ENCODE data around the gene MCTP2. TPM values are rescaled to one million over a fixed set of nuclear protein-coding genes. Genes with fewer than 3 reads are reported as not detected.

MCTP2 gene
- total and polyA plus RNA-seq, 2 of the 13 experiments (the other 11 are each of a cell fraction or from before 2014, with no cell fraction given), result 5.1 to 8.6 TPM

DNA sequence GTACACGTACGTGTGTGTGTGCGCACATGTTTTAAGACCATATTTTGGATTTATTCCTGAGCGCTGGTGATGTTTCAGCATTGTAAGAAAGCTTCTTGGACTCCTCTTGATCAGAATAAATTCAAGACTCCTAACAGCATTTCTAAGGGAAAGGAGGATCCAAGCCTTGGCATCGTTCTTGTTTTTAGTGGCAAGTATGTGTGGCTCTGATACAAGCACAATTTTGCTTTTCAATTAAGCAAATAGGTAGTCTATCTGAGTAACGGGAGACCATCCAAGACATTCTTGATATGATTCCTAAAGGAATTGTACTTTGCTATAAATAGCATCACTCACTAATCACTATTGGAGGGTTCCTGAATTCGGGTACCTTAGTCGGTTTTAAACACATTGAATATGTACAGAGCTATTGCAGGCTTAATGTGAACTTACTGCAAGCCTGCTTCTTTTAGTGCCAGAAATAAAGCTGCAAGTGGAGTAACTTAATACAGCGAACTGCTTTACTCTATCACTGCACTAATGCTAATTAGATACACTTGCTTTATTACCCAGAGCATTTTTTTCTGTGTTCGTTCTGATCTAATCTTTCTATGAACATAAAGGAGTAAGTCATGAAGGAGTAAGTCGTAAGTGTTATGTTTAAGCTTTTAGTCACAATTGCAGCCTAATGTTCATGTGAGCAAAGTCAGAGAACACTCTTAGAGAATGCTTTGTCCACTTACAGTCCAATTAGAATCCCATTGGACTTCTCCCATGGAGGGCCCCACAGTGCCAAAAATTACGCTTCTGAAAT is 186.3 kb downstream of the MCTP2 start:
- Histone ChIP-seq H3K36me3 (replicated peaks in 1 of 2; ENCODE audit: control insufficient read depth in 1 of 2, insufficient read depth in 2 of 2, low read length in 2 of 2) (no peaks in the 10 kb centered on the region), H3K4me1 (ENCODE audit: insufficient read depth, low read length) (no peaks in the 10 kb centered on the region), H3K79me2 (ENCODE audit: insufficient read depth, low read length) (no peaks in the 10 kb centered on the region), H2AFZ (ENCODE audit: low read length) (no peak overlapping the region), H3K27ac (ENCODE audit: extremely low read length, insufficient read depth, low read length) (no peak overlapping the region), H3K9ac (ENCODE audit: insufficient read depth, low read depth, low read length) (no peak overlapping the region), H3K4me3 (replicated peaks in 1 of 3; ENCODE audit: insufficient read depth in 1 of 3, low read depth in 2 of 3, low read length in 3 of 3) (no peak overlapping the region), H4K20me1 (ENCODE audit: insufficient read depth, low read length) (no peaks in the 10 kb centered on the region), H3K27me3 (ENCODE audit: control insufficient read depth in 1 of 2, insufficient read depth in 2 of 2, low read length in 2 of 2) (no peaks in the 10 kb centered on the region), H3K4me2 (ENCODE audit: low read depth, low read length) (no peak overlapping the region), H3K9me3 (ENCODE audit: low read length) (no peaks in the 10 kb centered on the region)
- FAIRE-seq (no peak), ATAC-seq (no peak), DNase-seq (ENCODE audit: low spot score) (no peak)
- intact Hi-C loops (cut with micrococcal nuclease; ENCODE audit: unreplicated experiment), result no loop called here
- no TSS peak for BruUV-seq (replicated peaks)
- WGBS (ENCODE audit: low lambda C conversion rate), result 57% methylated on average over 12 of the region's 12 CpGs
- in situ Hi-C loops (cut with HindIII; ENCODE audit: extremely low pct_ligation_motif_present, low pct_unique_long_range_greater_than_20kb), result no loop called here
- ChIA-PET CTCF (ENCODE audit: low intra/inter-chr PET ratio, low total read pairs) (no interaction called here), POLR2A (no interaction called here)
- TF ChIP-seq ZNF543 (CRISPR knock-in tag; IDR thresholded peaks at IDR 0.05), result no peak
- no peak for TF ChIP-seq ZSCAN30 (CRISPR knock-in tag; IDR thresholded peaks at IDR 0.05)
- TF ChIP-seq ATM (IDR thresholded peaks at IDR 0.05; ENCODE audit: borderline replicate concordance), result no peak
- TF ChIP-seq BRCA1 (CRISPR knock-in tag; IDR thresholded peaks at IDR 0.05), result no peak
- TF ChIP-seq NFIC (IDR thresholded peaks at IDR 0.05; ENCODE audit: low read length), result no peak
- no peak for TF ChIP-seq HNRNPUL1 (IDR thresholded peaks at IDR 0.05; ENCODE audit: low read depth, low read length)
- TF ChIP-seq IRX3 (CRISPR knock-in tag; IDR thresholded peaks at IDR 0.05; ENCODE audit: borderline replicate concordance, low read depth), result no peak
- TF ChIP-seq ZZZ3 (CRISPR knock-in tag; IDR thresholded peaks at IDR 0.05; ENCODE audit: borderline replicate concordance), result no peak
- no peak for TF ChIP-seq MTA3 (CRISPR knock-in tag; IDR thresholded peaks at IDR 0.05)
- no peak for TF ChIP-seq EHMT2 (IDR thresholded peaks at IDR 0.05; ENCODE audit: borderline replicate concordance, low read depth, low read length)
- TF ChIP-seq GATAD1 (CRISPR knock-in tag; IDR thresholded peaks at IDR 0.05), result no peak
- TF ChIP-seq AGO2 (optimal IDR thresholded peaks at IDR 0.05; ENCODE audit: low read depth, low read length), result no peak
- TF ChIP-seq JUND (CRISPR knock-in tag; IDR thresholded peaks at IDR 0.05), result no peak
- TF ChIP-seq, protein P1, sequence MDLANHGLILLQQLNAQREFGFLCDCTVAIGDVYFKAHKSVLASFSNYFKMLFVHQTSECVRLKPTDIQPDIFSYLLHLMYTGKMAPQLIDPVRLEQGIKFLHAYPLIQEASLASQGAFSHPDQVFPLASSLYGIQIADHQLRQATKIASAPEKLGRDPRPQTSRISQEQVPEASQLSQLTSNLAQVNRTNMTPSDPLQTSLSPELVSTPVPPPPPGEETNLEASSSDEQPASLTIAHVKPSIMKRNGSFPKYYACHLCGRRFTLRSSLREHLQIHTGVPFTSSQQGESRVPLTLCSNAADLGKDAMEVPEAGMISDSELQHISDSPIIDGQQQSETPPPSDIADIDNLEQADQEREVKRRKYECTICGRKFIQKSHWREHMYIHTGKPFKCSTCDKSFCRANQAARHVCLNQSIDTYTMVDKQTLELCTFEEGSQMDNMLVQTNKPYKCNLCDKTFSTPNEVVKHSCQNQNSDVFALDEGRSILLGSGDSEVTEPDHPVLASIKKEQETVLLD (CRISPR knock-in tag; IDR thresholded peaks at IDR 0.05; ENCODE audit: low read depth), result no peak
- TF ChIP-seq RAD21 (CRISPR knock-in tag; IDR thresholded peaks at IDR 0.05), result no peak

All from HepG2 (cell line).